Activated CD8-positive, alpha-beta T cell treated with anti-CD3 and anti-CD28 coated beads for 36 hours (primary cell): ENCODE results near the gene ZNF407. TPM values are rescaled to one million over a fixed set of nuclear protein-coding genes. Genes with fewer than 3 reads are reported as not detected.

Source experiments
- ATAC-seq: fragments of 200-7000 bp; cut with Tn5 transposase; one replicate; pipeline ENCODE4 v1.10.0; 2021; ENCODE audit warnings: mild to moderate bottlenecking, moderate library complexity
- CTCF ChIA-PET: fragments of 350-600 bp; sonication (Branson Sonifier 250); formaldehyde crosslinking; loops from one replicate; lab custom pipeline; 2021; ENCODE audit warnings: antibody characterized with exemption; lab: Charles Lee
- POLR2A ChIA-PET: fragments of 350-600 bp; sonication (Branson Sonifier 250); formaldehyde crosslinking; loops from one replicate; lab custom pipeline; 2021; ENCODE audit warnings: antibody characterized with exemption; lab: Charles Lee
- DNase-seq: peaks from one replicate; pipeline ENCODE4 v3.0.0-alpha.2; 2020
- H3K27ac Mint-ChIP-seq: one replicate; pipeline ENCODE4 v1.8.0; 2021; ENCODE audit warnings: mild to moderate bottlenecking, mixed read lengths
- H3K27me3 Mint-ChIP-seq: one replicate; pipeline ENCODE4 v1.8.0; 2021; ENCODE audit warnings: mixed read lengths
- H3K36me3 Mint-ChIP-seq: one replicate; pipeline ENCODE4 v1.8.0; 2021; ENCODE audit warnings: low read depth, mixed read lengths
- H3K4me1 Mint-ChIP-seq: one replicate; pipeline ENCODE4 v1.8.0; 2021; ENCODE audit warnings: low read depth, mixed read lengths
- H3K4me3 Mint-ChIP-seq: one replicate; pipeline ENCODE4 v1.8.0; 2021; ENCODE audit warnings: mild to moderate bottlenecking, moderate library complexity, mixed read lengths
- H3K9me3 Mint-ChIP-seq: one replicate; pipeline ENCODE4 v1.8.0; 2021; ENCODE audit warnings: mixed read lengths
- CTCF ChIP-seq: fragments of 200-600 bp; IDR thresholded peaks from one replicate; pipeline ENCODE4 v1.8.0; 2022; ENCODE audit warnings: antibody characterized with exemption, mild to moderate bottlenecking
- intact Hi-C: fragments of 100-400 bp; cut with micrococcal nuclease; formaldehyde crosslinking; loops from one replicate; pipeline ENCODE4 v1.10.0; 2022
- total RNA-seq, 2 experiments: library from RNA; stranded (reverse); gene quantifications; one replicate each; pipeline ENCODE4 v1.2.3, GENCODE V29; 2021

ZNF407 gene
- total RNA-seq, 2 experiments from 2014 or later = 9.9 to 10.8 TPM

DNA sequence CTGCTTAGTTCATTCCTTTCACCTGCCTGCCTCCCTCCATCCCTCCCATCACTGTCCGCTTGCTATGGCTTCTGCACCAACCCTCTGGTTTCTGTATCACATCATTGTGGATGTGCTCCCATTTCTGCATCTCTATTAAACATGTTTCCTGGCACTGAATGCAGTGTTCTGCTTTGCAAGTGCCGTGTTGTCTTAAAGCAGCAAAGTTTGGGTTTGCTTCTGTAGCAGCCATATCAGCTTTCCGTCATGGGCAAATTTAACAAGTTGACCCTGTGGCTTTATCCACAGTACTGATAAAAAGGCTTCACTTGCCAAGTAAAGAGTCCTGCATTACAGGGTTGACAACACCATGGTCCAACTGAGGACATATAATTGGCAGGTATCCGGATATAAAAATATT lies 445.8 kb downstream of the ZNF407 start:
- intact Hi-C loops = no loop called here
- ATAC-seq (no peak), DNase-seq (no peak)
- H3K4me1 Mint-ChIP-seq = no peaks in the 10 kb centered on the region
- no peak overlapping the region for H3K27ac Mint-ChIP-seq
- ChIA-PET CTCF (no interaction called here), POLR2A (interaction anchor here (0.5 to 0.6 kb wide), 2 partner anchors 16 to 47 kb away, joined by 3 read pairs; no protein-coding TSS in a partner anchor)
- H3K36me3 Mint-ChIP-seq = peaks cover 2% of the 10 kb centered on the region
- H3K9me3 Mint-ChIP-seq = no peaks in the 10 kb centered on the region
- H3K27me3 Mint-ChIP-seq = no peaks in the 10 kb centered on the region
- H3K4me3 Mint-ChIP-seq = no peak overlapping the region
- no peak for TF ChIP-seq CTCF

DNA sequence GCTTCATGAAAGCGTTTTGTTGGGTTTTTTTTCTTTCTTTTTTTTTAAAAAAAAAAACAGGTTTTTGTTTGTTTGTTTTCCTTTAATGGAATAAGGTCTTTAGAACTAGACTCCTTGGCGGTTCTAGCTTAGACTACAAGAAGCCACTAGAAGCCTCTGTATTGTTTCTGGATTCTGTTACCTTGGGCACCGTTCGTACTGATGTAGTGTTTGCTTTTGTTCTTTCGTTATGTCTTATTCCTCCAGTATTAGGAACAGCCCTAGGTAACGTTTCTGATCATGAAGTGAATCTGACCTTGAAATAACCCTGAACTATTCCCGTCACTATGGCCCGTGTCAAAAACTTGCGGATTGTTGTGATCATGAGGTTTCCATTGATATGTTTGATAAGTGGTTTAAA lies 446.6 kb downstream of the ZNF407 start:
- Mint-ChIP-seq H3K4me3 (no peak overlapping the region), H3K4me1 (no peaks in the 10 kb centered on the region), H3K36me3 (peaks cover 2% of the 10 kb centered on the region), H3K9me3 (no peaks in the 10 kb centered on the region), H3K27ac (no peak overlapping the region), H3K27me3 (no peaks in the 10 kb centered on the region)
- DNase-seq (no peak), ATAC-seq (no peak)
- TF ChIP-seq CTCF = no peak
- intact Hi-C loops = no loop called here
- ChIA-PET POLR2A (no interaction called here), CTCF (no interaction called here)

DNA sequence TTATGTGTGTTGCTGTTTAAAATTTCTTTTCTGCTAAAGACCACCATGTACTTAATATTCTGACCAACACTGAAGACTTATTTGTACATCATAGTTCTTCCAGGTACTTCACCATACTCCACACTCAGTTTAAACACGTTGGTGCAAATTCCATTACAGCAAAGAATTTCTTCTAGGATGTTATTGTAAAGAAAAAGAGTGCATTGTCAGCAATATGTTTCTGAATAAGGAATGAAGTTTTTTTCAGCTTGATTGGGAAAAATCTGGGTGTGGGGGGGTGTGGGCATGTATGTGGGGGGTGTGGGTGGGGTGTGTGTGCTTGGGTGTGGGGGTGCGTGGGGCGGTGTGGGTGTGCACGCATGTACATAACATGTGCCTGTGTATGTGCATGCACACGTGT lies 447.1 kb downstream of the ZNF407 start:
- Mint-ChIP-seq H3K4me1 (no peaks in the 10 kb centered on the region), H3K27ac (no peak overlapping the region), H3K4me3 (no peak overlapping the region), H3K36me3 (peaks cover 2% of the 10 kb centered on the region), H3K27me3 (no peaks in the 10 kb centered on the region), H3K9me3 (no peaks in the 10 kb centered on the region)
- ChIA-PET POLR2A (no interaction called here), CTCF (no interaction called here)
- ATAC-seq (no peak), DNase-seq (no peak)
- intact Hi-C loops = no loop called here
- TF ChIP-seq CTCF = no peak

DNA sequence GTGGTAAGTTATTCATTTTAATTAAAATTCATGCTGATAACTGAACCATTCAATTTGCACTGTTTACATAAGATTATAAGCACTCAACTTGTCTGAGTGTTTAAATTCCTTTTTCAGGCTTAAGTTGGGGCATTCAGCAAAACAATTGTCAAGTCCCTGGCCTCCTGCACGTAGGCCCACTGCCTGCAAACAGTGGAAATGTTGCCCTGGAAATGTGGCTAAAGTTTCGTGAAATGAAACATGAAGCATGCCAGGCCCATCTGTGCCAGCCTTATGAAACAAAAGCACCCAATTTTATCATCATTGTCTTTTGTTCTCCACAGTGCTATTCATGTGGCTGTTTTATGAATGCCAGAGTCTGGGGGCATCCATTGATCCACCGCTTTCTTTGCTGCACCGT lies 447.6 kb downstream of the ZNF407 start:
- ChIA-PET CTCF (no interaction called here), POLR2A (no interaction called here)
- no peak overlapping the region for H3K4me3 Mint-ChIP-seq
- no peaks in the 10 kb centered on the region for H3K27me3 Mint-ChIP-seq
- intact Hi-C loops = no loop called here
- TF ChIP-seq CTCF = no peak
- no peak overlapping the region for H3K27ac Mint-ChIP-seq
- ATAC-seq (no peak), DNase-seq (no peak)
- no peaks in the 10 kb centered on the region for H3K9me3 Mint-ChIP-seq
- peaks cover 2% of the 10 kb centered on the region for H3K36me3 Mint-ChIP-seq
- no peaks in the 10 kb centered on the region for H3K4me1 Mint-ChIP-seq

- no peaks in the 10 kb centered on the region for H3K9me3 Mint-ChIP-seq
Observed at GRCh38 chr18:75047240-75047961, 449.7 kb downstream of the ZNF407 start.

More at GRCh38 chr18:75047240-75047961, 449.7 kb downstream of the ZNF407 start:
- no peak for TF ChIP-seq CTCF
- intact Hi-C loops = no loop called here
- H3K4me3 Mint-ChIP-seq = no peak overlapping the region
- H3K4me1 Mint-ChIP-seq = no peaks in the 10 kb centered on the region
- peaks cover 2% of the 10 kb centered on the region for H3K36me3 Mint-ChIP-seq
- ATAC-seq (no peak), DNase-seq (no peak)
- H3K27ac Mint-ChIP-seq = no peak overlapping the region
- ChIA-PET CTCF (no interaction called here), POLR2A (interaction anchor here (1.3 kb wide), 1 partner anchor 13 kb away, joined by 3 read pairs; no protein-coding TSS in a partner anchor)
- no peaks in the 10 kb centered on the region for H3K27me3 Mint-ChIP-seq
